DND-41 (cell line): ENCODE results near the gene PPIL1.

Source experiments
- ATAC-seq: fragments of 200-7000 bp; cut with Tn5 transposase; 3 replicates; pipeline ENCODE4 v1.9.1; 2021; ENCODE audit warnings: low read depth; ENCODE audit not compliant: insufficient read depth
- DNase-seq: peaks from one replicate; pipeline ENCODE4 v3.0.0-alpha.2; 2020
- H2AFZ ChIP-seq: 2 replicates; pipeline ENCODE4 v1.6.0; 2012; ENCODE audit warnings: low read depth, low read length
- H3K27ac ChIP-seq: 2 replicates; pipeline ENCODE4 v1.5.1; 2012; ENCODE audit warnings: low read length, inconsistent platforms
- H3K27me3 ChIP-seq: fragments of 200-600 bp; sonication (generic); 2 replicates; pipeline ENCODE4 v1.6.0; 2012; ENCODE audit warnings: low read length, mild to moderate bottlenecking, inconsistent platforms; ENCODE audit not compliant: insufficient read depth, poor library complexity
- H3K36me3 ChIP-seq: 2 replicates; pipeline ENCODE4 v1.5.1; 2012; ENCODE audit warnings: low read length, inconsistent platforms; ENCODE audit not compliant: insufficient read depth
- H3K4me1 ChIP-seq: 2 replicates; pipeline ENCODE4 v1.5.1; 2012; ENCODE audit warnings: mild to moderate bottlenecking, low read length; ENCODE audit not compliant: insufficient read depth
- H3K4me2 ChIP-seq: 2 replicates; pipeline ENCODE4 v1.6.0; 2012; ENCODE audit warnings: mild to moderate bottlenecking, moderate library complexity, low read length, inconsistent platforms; ENCODE audit not compliant: insufficient read depth
- H3K4me3 ChIP-seq, 2 experiments: fragments of 200-600 bp in 1 of 2; shearing (Covaris generic) in 1 of 2; 2 replicates each; pipeline ENCODE4 v1.5.1; 2012 to 2016; ENCODE audit warnings: inconsistent platforms in 2 of 2, low read length in 2 of 2, mild to moderate bottlenecking in 2 of 2, low read depth in 1 of 2, moderate library complexity in 1 of 2
- H3K79me2 ChIP-seq: 2 replicates; pipeline ENCODE4 v1.6.0; 2012; ENCODE audit warnings: low read length, inconsistent platforms; ENCODE audit not compliant: insufficient read depth
- H3K9ac ChIP-seq: 2 replicates; pipeline ENCODE4 v1.6.0; 2012; ENCODE audit warnings: low read depth, mild to moderate bottlenecking, inconsistent platforms, low read length, moderate library complexity
- H3K9me3 ChIP-seq: 2 replicates; pipeline ENCODE4 v1.5.1; 2012; ENCODE audit warnings: low read length, moderate library complexity, mild to moderate bottlenecking, inconsistent platforms; ENCODE audit not compliant: insufficient read depth, severe bottlenecking
- H4K20me1 ChIP-seq: 2 replicates; pipeline ENCODE4 v1.6.0; 2012; ENCODE audit warnings: low read length; ENCODE audit not compliant: insufficient read depth
- CTCF ChIP-seq: IDR thresholded peaks from 2 replicates; pipeline ENCODE4 v1.5.1; 2012; ENCODE audit warnings: borderline replicate concordance, low read length, moderate library complexity, mild to moderate bottlenecking; ENCODE audit not compliant: poor library complexity, severe bottlenecking; ENCODE audit errors: extremely low read depth
- EZH2 ChIP-seq: IDR thresholded peaks from 3 replicates; pipeline ENCODE4 v1.6.1; 2012; ENCODE audit warnings: borderline replicate concordance, low read depth, mild to moderate bottlenecking, moderate library complexity, low read length, inconsistent platforms; ENCODE audit not compliant: severe bottlenecking

The PPIL1 gene

GRCh38 chr6:36847991-36848390 lies 26.6 kb downstream of the PPIL1 start:
- Histone ChIP-seq H3K4me2 (no peak overlapping the region), H3K4me1 (no peaks in the 10 kb centered on the region), H3K27me3 (no peaks in the 10 kb centered on the region), H2AFZ (no peak overlapping the region), H4K20me1 (no peaks in the 10 kb centered on the region), H3K4me3 (no peak overlapping the region), H3K36me3 (peaks cover 18% of the 10 kb centered on the region), H3K9me3 (no peaks in the 10 kb centered on the region), H3K27ac (no peak overlapping the region), H3K79me2 (no peaks in the 10 kb centered on the region), H3K9ac (no peak overlapping the region)
- TF ChIP-seq CTCF (no peak), EZH2 (no peak)
- ATAC-seq (no peak), DNase-seq (no peak)

GRCh38 chr6:36847152-36847551 lies 27.5 kb downstream of the PPIL1 start:
- Histone ChIP-seq H3K27ac (no peak overlapping the region), H3K9ac (no peak overlapping the region), H3K27me3 (no peaks in the 10 kb centered on the region), H3K36me3 (peaks cover 10% of the 10 kb centered on the region; the same call in 1 of the 2 replicates), H4K20me1 (no peaks in the 10 kb centered on the region), H3K9me3 (no peaks in the 10 kb centered on the region), H3K4me1 (no peaks in the 10 kb centered on the region), H3K79me2 (no peaks in the 10 kb centered on the region), H2AFZ (no peak overlapping the region), H3K4me2 (no peak overlapping the region), H3K4me3 (no peak overlapping the region)
- no peak for DNase-seq
- TF ChIP-seq CTCF, result no peak
- no peak for TF ChIP-seq EZH2
- no peak for ATAC-seq

- H3K27me3 ChIP-seq, result no peaks in the 10 kb centered on the region
- ATAC-seq (no peak), DNase-seq (no peak)
- TF ChIP-seq CTCF, result no peak
- no peak for TF ChIP-seq EZH2
- no peak overlapping the region for H3K4me3 ChIP-seq
- H2AFZ ChIP-seq, result no peak overlapping the region
- H3K27ac ChIP-seq, result no peak overlapping the region
- no peaks in the 10 kb centered on the region for H3K79me2 ChIP-seq
- no peak overlapping the region for H3K9ac ChIP-seq
- H3K36me3 ChIP-seq, result peaks cover 1% of the 10 kb centered on the region; the same call in 1 of the 2 replicates
- H4K20me1 ChIP-seq, result peaks cover 3% of the 10 kb centered on the region; the same call in 1 of the 2 replicates
- H3K4me2 ChIP-seq, result no peak overlapping the region
- H3K9me3 ChIP-seq, result no peaks in the 10 kb centered on the region
- peaks cover 1% of the 10 kb centered on the region for H3K4me1 ChIP-seq
Observed at GRCh38 chr6:36845233-36845632, 29.4 kb downstream of the PPIL1 start.
